Measurements from ENCODE around the gene INPP5E.

The INPP5E gene

DNA sequence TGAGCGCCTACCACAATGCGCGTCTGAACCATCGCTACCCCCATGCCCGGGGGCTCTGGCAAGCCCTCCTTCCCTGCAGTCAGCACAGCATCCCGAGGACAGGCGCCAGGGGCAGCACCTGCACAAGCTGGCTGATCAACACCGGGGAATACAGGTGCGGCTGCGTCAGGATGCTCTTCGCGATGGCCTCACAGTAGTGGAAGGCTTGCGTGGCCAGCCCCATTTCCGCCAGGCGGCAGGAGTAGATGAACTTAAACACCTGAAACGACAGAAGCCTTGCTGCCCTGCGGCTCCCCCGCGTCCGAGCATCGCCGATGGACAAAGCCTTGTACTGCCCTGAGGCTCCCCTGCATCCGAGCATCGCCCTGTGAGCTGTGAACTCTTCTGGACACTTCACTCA, 17.7 kb upstream of the INPP5E start:
- H3K27me3 ChIP-seq (ENCODE audit: insufficient read depth, low read length) = no peaks in the 10 kb centered on the region

DNA sequence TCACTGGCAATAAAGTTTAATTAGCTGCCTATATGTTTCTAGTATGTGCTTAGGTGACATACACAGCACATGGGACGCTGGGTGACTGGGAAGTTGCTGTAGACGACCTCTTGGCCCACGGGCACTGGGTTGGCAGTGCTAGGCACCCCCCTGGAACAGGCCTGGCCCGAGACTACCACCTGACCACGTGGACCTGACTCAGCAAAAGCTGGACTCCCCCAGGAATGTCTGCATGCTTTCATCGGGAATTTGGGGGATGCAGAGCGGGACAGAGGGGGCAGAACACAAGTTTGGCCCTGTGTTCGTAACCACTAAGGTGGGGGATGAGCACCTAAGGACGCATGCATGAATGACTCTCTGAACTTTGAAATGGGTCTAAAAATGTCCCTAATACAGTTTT, 16.6 kb upstream of the INPP5E start:
- Histone ChIP-seq H3K79me1 (ENCODE audit: low read length) (no peaks in the 10 kb centered on the region), H2BK12ac (ENCODE audit: low read length) (no peak overlapping the region), H4K12ac (ENCODE audit: low read depth, low read length) (no peak overlapping the region), H4K8ac (ENCODE audit: low read depth, low read length) (no peak overlapping the region), H3K27ac (ENCODE audit: low read depth, low read length) (no peak overlapping the region), H3K36me3 (ENCODE audit: control insufficient read depth in 1 of 2, insufficient read depth in 2 of 2, low read length in 2 of 2) (peaks cover 75 to 76% of the 10 kb centered on the region in 2 experiments), H3K4me1 (ENCODE audit: control insufficient read depth in 1 of 2, insufficient read depth in 2 of 2, low read length in 2 of 2) (no peaks in the 10 kb centered on the region), H2BK5ac (ENCODE audit: low read depth, low read length, poor library complexity) (no peak overlapping the region), H4K91ac (ENCODE audit: low read depth, low read length) (no peak overlapping the region), H3K14ac (ENCODE audit: low read length) (no peak overlapping the region), H3K79me2 (ENCODE audit: control insufficient read depth, insufficient read depth, low read length, poor library complexity) (no peaks in the 10 kb centered on the region), H3K9ac (ENCODE audit: low read length) (no peak overlapping the region), H3K27me3 (ENCODE audit: insufficient read depth, low read length) (no peaks in the 10 kb centered on the region), H2AFZ (ENCODE audit: insufficient read depth, low read length, poor library complexity) (no peak overlapping the region), H2BK120ac (ENCODE audit: insufficient read depth, low read length, poor library complexity) (no peak overlapping the region), H3K18ac (ENCODE audit: low read length) (no peak overlapping the region), H3K9me3 (ENCODE audit: insufficient read depth, low read depth, low read length) (peaks cover 2% of the 10 kb centered on the region), H3K4ac (ENCODE audit: low read depth, low read length) (no peak overlapping the region), H3K23ac (ENCODE audit: low read length) (no peak overlapping the region), H3K4me2 (ENCODE audit: low read length) (no peak overlapping the region), H3K4me3 (ENCODE audit: low read depth, low read length) (no peak overlapping the region), H2AK5ac (ENCODE audit: low read length) (no peak overlapping the region)
- no CpG with 5 or more reads among the region's 9 CpGs for WGBS (ENCODE audit: extremely low coverage, insufficient coverage, insufficient read length)
- DNase-seq = no peak

More for the DNA sequence above, 17.7 kb upstream of the INPP5E start:
- Histone ChIP-seq H2AFZ (ENCODE audit: insufficient read depth, low read length, poor library complexity) (no peak overlapping the region), H3K79me2 (ENCODE audit: control insufficient read depth, insufficient read depth, low read length, poor library complexity) (no peaks in the 10 kb centered on the region), H2AK5ac (ENCODE audit: low read length) (no peak overlapping the region), H3K9me3 (ENCODE audit: insufficient read depth, low read depth, low read length) (no peaks in the 10 kb centered on the region), H4K12ac (ENCODE audit: low read depth, low read length) (no peak overlapping the region), H3K9ac (ENCODE audit: low read length) (no peak overlapping the region), H2BK12ac (ENCODE audit: low read length) (no peak overlapping the region), H4K91ac (ENCODE audit: low read depth, low read length) (no peak overlapping the region), H3K18ac (ENCODE audit: low read length) (no peak overlapping the region), H3K27ac (ENCODE audit: low read depth, low read length) (no peak overlapping the region), H3K4me1 (ENCODE audit: control insufficient read depth in 1 of 2, insufficient read depth in 2 of 2, low read length in 2 of 2) (no peaks in the 10 kb centered on the region), H2BK5ac (ENCODE audit: low read depth, low read length, poor library complexity) (no peak overlapping the region), H3K36me3 (ENCODE audit: control insufficient read depth in 1 of 2, insufficient read depth in 2 of 2, low read length in 2 of 2) (peaks cover 79 to 81% of the 10 kb centered on the region in 2 experiments), H3K4ac (ENCODE audit: low read depth, low read length) (no peak overlapping the region), H4K8ac (ENCODE audit: low read depth, low read length) (no peak overlapping the region), H3K23ac (ENCODE audit: low read length) (no peak overlapping the region), H3K4me3 (ENCODE audit: low read depth, low read length) (no peak overlapping the region), H3K4me2 (ENCODE audit: low read length) (no peak overlapping the region), H3K14ac (ENCODE audit: low read length) (no peak overlapping the region), H3K79me1 (ENCODE audit: low read length) (no peaks in the 10 kb centered on the region), H2BK120ac (ENCODE audit: insufficient read depth, low read length, poor library complexity) (no peak overlapping the region)
- DNase-seq = no peak
- no CpG with 5 or more reads among the region's 24 CpGs for WGBS (ENCODE audit: extremely low coverage, insufficient coverage, insufficient read length)

GRCh38 chr9:136455043-136456002, 15.7 kb upstream of the INPP5E start:
- H3K23ac ChIP-seq (ENCODE audit: low read length) = no peak overlapping the region
- H3K4me1 ChIP-seq (ENCODE audit: control insufficient read depth in 1 of 2, insufficient read depth in 2 of 2, low read length in 2 of 2) = no peaks in the 10 kb centered on the region
- H2BK12ac ChIP-seq (ENCODE audit: low read length) = no peak overlapping the region
- H3K9me3 ChIP-seq (ENCODE audit: insufficient read depth, low read depth, low read length) = peaks cover 2% of the 10 kb centered on the region
- DNase-seq = no peak
- H3K4ac ChIP-seq (ENCODE audit: low read depth, low read length) = no peak overlapping the region
- no peak overlapping the region for H3K9ac ChIP-seq (ENCODE audit: low read length)
- H2BK5ac ChIP-seq (ENCODE audit: low read depth, low read length, poor library complexity) = no peak overlapping the region
- H4K12ac ChIP-seq (ENCODE audit: low read depth, low read length) = no peak overlapping the region
- WGBS (ENCODE audit: extremely low coverage, insufficient coverage, insufficient read length) = no CpG with 5 or more reads among the region's 43 CpGs
- H3K36me3 ChIP-seq (ENCODE audit: control insufficient read depth in 1 of 2, insufficient read depth in 2 of 2, low read length in 2 of 2) = peaks cover 76 to 77% of the 10 kb centered on the region in 2 experiments
- H3K14ac ChIP-seq (ENCODE audit: low read length) = no peak overlapping the region
- H4K91ac ChIP-seq (ENCODE audit: low read depth, low read length) = no peak overlapping the region
- no peaks in the 10 kb centered on the region for H3K79me2 ChIP-seq (ENCODE audit: control insufficient read depth, insufficient read depth, low read length, poor library complexity)
- H4K8ac ChIP-seq (ENCODE audit: low read depth, low read length) = no peak overlapping the region
- no peak overlapping the region for H3K18ac ChIP-seq (ENCODE audit: low read length)
- no peaks in the 10 kb centered on the region for H3K79me1 ChIP-seq (ENCODE audit: low read length)
- H3K4me3 ChIP-seq (ENCODE audit: low read depth, low read length) = no peak overlapping the region
- H3K27ac ChIP-seq (ENCODE audit: low read depth, low read length) = no peak overlapping the region
- H3K27me3 ChIP-seq (ENCODE audit: insufficient read depth, low read length) = no peaks in the 10 kb centered on the region
- H2AK5ac ChIP-seq (ENCODE audit: low read length) = no peak overlapping the region
- H2AFZ ChIP-seq (ENCODE audit: insufficient read depth, low read length, poor library complexity) = no peak overlapping the region
- H3K4me2 ChIP-seq (ENCODE audit: low read length) = no peak overlapping the region
- H2BK120ac ChIP-seq (ENCODE audit: insufficient read depth, low read length, poor library complexity) = no peak overlapping the region

- Histone ChIP-seq H4K12ac (ENCODE audit: low read depth, low read length) (no peak overlapping the region), H4K91ac (ENCODE audit: low read depth, low read length) (no peak overlapping the region), H3K36me3 (ENCODE audit: control insufficient read depth in 1 of 2, insufficient read depth in 2 of 2, low read length in 2 of 2) (peaks cover 74 to 77% of the 10 kb centered on the region in 2 experiments), H3K4me2 (ENCODE audit: low read length) (no peak overlapping the region), H2AK5ac (ENCODE audit: low read length) (no peak overlapping the region), H3K4me1 (ENCODE audit: control insufficient read depth in 1 of 2, insufficient read depth in 2 of 2, low read length in 2 of 2) (no peaks in the 10 kb centered on the region), H2BK120ac (ENCODE audit: insufficient read depth, low read length, poor library complexity) (no peak overlapping the region), H3K79me2 (ENCODE audit: control insufficient read depth, insufficient read depth, low read length, poor library complexity) (no peaks in the 10 kb centered on the region), H2BK12ac (ENCODE audit: low read length) (no peak overlapping the region), H3K9me3 (ENCODE audit: insufficient read depth, low read depth, low read length) (peaks cover 2% of the 10 kb centered on the region), H2BK5ac (ENCODE audit: low read depth, low read length, poor library complexity) (no peak overlapping the region), H4K8ac (ENCODE audit: low read depth, low read length) (no peak overlapping the region), H3K27me3 (ENCODE audit: insufficient read depth, low read length) (no peaks in the 10 kb centered on the region), H3K4me3 (ENCODE audit: low read depth, low read length) (no peak overlapping the region), H2AFZ (ENCODE audit: insufficient read depth, low read length, poor library complexity) (no peak overlapping the region), H3K14ac (ENCODE audit: low read length) (no peak overlapping the region), H3K18ac (ENCODE audit: low read length) (no peak overlapping the region), H3K27ac (ENCODE audit: low read depth, low read length) (no peak overlapping the region), H3K9ac (ENCODE audit: low read length) (no peak overlapping the region), H3K23ac (ENCODE audit: low read length) (no peak overlapping the region), H3K79me1 (ENCODE audit: low read length) (no peaks in the 10 kb centered on the region), H3K4ac (ENCODE audit: low read depth, low read length) (no peak overlapping the region)
- no CpG with 5 or more reads among the region's 25 CpGs for WGBS (ENCODE audit: extremely low coverage, insufficient coverage, insufficient read length)
- DNase-seq = no peak
Observed at GRCh38 chr9:136454026-136454796, 14.6 kb upstream of the INPP5E start.
